Thyroid gland (tissue), 4 donors: ENCODE measurements around the gene THSD7A. TPM values are rescaled to one million over a fixed set of nuclear protein-coding genes. Genes with fewer than 3 reads are reported as not detected.

Experiments used
- DNase-seq, 2 donors: peaks; one replicate each; pipeline ENCODE4 v3.0.0-alpha.2; 2019
- H3K27ac ChIP-seq, 3 donors: fragments of 200-600 bp; sonication (generic); 1 replicate in 2 of 3; 2 replicates in 1 of 3; pipeline ENCODE4 v1.5.1; 2016 to 2019; ENCODE audit warnings: mild to moderate bottlenecking in 1 of 3, moderate library complexity in 1 of 3
- H3K27me3 ChIP-seq: fragments of 200-600 bp; sonication (generic); one replicate; pipeline ENCODE4 v1.5.1; 2019
- H3K36me3 ChIP-seq, 2 donors: fragments of 200-600 bp; sonication (generic); one replicate each; pipeline ENCODE4 v1.5.1; 2016 to 2019
- H3K4me1 ChIP-seq, 2 donors: fragments of 200-600 bp; sonication (generic); one replicate each; pipeline ENCODE4 v1.5.1; 2017 to 2019
- H3K4me3 ChIP-seq, 3 donors: fragments of 200-600 bp; sonication (generic); replicated peaks in 1 of 3; 1 replicate in 2 of 3; 2 replicates in 1 of 3; pipeline ENCODE4 v1.5.1; 2016; ENCODE audit warnings: mild to moderate bottlenecking in 1 of 3
- H3K9me3 ChIP-seq: fragments of 200-600 bp; sonication (generic); one replicate; pipeline ENCODE4 v1.5.1; 2017
- POLR2A ChIP-seq, 2 donors: fragments of 450-650 bp; IDR thresholded peaks; one replicate each; pipeline ENCODE4 v1.6.1; 2017; ENCODE audit warnings: antibody characterized with exemption in 2 of 2, mild to moderate bottlenecking in 2 of 2, moderate library complexity in 1 of 2
- WGBS, 2 donors: methylation state at CpG; one replicate each; pipeline ENCODE4 v1.1.5; 2017; 5-methylcytosine and 5-hydroxymethylcytosine counted together
- intact Hi-C: fragments of 100-400 bp; cut with DNase I; formaldehyde crosslinking; loops from one replicate; pipeline ENCODE4 v1.15.1; 2023
- total RNA-seq, 4 donors: library from RNA; depleted of rRNA; stranded (reverse); fragments of >200 nt; gene quantifications; one replicate each; pipeline ENCODE4 v1.2.3, GENCODE V29; 2016
- TF ChIP-seq, protein P1 (sequence below), 6 experiments: fragments of 200-600 bp in 3 of 6; fragments of 450-650 bp in 3 of 6; sonication (generic) in 3 of 6; IDR thresholded peaks; one replicate each; pipeline ENCODE4 v1.5.1; 2016 to 2019; ENCODE audit warnings: antibody characterized with exemption in 6 of 6, mild to moderate bottlenecking in 2 of 6, inconsistent platforms in 1 of 6, moderate library complexity in 1 of 6

The THSD7A gene
- total RNA-seq, 4 donors from 2014 or later = 4.2 to 6.1 (median 5.8) TPM

GRCh38 chr7:11461946-11462345, 370.1 kb downstream of the THSD7A start:
- Histone ChIP-seq H3K27ac (no peak overlapping the region), H3K4me3 (no peak overlapping the region), H3K4me1 (peaks cover 7 to 10% of the 10 kb centered on the region in 2 donors), H3K36me3 (no peaks in the 10 kb centered on the region), H3K9me3 (no peaks in the 10 kb centered on the region), H3K27me3 (no peaks in the 10 kb centered on the region)
- DNase-seq = no peak
- no peak for TF ChIP-seq POLR2A (IDR thresholded peaks at IDR 0.05)
- intact Hi-C loops = no loop called here
- 89 to 97% methylated on average over 6 of the region's 6 CpGs for WGBS, 2 donors

DNA sequence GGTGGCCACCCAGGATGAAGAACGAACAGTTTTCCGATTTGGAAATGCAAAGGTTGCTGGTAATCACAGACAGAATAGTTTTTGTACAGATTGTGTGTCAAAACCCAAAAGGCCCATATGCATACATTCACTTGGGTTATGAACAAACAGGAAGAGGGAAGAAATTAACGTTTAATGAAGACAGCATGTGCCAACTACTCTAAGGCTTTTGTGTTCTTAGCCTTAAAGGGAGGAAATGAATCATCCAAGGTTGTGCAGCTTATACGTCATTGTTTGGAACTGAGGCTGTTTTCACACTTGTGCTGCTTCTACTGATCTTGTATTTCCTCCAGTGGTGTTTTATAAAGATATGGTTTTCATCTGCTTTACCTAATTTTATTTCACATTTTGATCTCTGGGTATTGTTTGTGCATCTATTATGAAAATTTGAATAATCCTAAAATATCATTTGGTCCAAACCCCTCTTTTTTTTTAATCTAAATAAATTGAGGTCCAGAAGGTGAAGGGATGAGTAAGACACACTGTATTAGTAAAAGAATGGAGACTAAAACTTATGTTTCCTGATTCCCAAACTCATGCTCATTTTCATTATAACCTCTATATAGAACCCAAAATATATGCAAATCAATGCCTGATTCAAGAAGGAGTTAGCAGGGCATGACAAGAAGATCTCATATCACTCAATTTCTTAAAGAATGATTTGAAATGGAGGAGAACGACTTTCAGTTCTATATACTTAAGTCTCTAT, 373.1 kb downstream of the THSD7A start:
- Histone ChIP-seq H3K9me3 (no peaks in the 10 kb centered on the region), H3K27ac (no peak overlapping the region)

GRCh38 chr7:11457419-11457818, 374.6 kb downstream of the THSD7A start:
- DNase-seq = no peak
- H3K27me3 ChIP-seq = no peaks in the 10 kb centered on the region
- no peak overlapping the region for H3K4me3 ChIP-seq
- no peaks in the 10 kb centered on the region for H3K4me1 ChIP-seq
- WGBS, 2 donors = 58 to 65% methylated on average over 3 of the region's 3 CpGs
- no peak overlapping the region for H3K27ac ChIP-seq
- intact Hi-C loops = no loop called here
- TF ChIP-seq, protein P1, sequence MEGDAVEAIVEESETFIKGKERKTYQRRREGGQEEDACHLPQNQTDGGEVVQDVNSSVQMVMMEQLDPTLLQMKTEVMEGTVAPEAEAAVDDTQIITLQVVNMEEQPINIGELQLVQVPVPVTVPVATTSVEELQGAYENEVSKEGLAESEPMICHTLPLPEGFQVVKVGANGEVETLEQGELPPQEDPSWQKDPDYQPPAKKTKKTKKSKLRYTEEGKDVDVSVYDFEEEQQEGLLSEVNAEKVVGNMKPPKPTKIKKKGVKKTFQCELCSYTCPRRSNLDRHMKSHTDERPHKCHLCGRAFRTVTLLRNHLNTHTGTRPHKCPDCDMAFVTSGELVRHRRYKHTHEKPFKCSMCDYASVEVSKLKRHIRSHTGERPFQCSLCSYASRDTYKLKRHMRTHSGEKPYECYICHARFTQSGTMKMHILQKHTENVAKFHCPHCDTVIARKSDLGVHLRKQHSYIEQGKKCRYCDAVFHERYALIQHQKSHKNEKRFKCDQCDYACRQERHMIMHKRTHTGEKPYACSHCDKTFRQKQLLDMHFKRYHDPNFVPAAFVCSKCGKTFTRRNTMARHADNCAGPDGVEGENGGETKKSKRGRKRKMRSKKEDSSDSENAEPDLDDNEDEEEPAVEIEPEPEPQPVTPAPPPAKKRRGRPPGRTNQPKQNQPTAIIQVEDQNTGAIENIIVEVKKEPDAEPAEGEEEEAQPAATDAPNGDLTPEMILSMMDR (IDR thresholded peaks at IDR 0.05) = no peak
- TF ChIP-seq POLR2A (IDR thresholded peaks at IDR 0.05) = no peak
- H3K9me3 ChIP-seq = no peaks in the 10 kb centered on the region
- H3K36me3 ChIP-seq = no peaks in the 10 kb centered on the region

More for the DNA sequence above, 373.1 kb downstream of the THSD7A start:
- DNase-seq = no peak
- Histone ChIP-seq H3K4me1 (no peaks in the 10 kb centered on the region), H3K36me3 (no peaks in the 10 kb centered on the region), H3K27me3 (no peaks in the 10 kb centered on the region), H3K4me3 (no peak overlapping the region)
- TF ChIP-seq, protein P1 (IDR thresholded peaks at IDR 0.05) = no peak
- no peak for TF ChIP-seq POLR2A (IDR thresholded peaks at IDR 0.05)
- intact Hi-C loops = no loop called here
- WGBS, 2 donors = 70 to 72% methylated on average over 5 of the region's 5 CpGs

DNA sequence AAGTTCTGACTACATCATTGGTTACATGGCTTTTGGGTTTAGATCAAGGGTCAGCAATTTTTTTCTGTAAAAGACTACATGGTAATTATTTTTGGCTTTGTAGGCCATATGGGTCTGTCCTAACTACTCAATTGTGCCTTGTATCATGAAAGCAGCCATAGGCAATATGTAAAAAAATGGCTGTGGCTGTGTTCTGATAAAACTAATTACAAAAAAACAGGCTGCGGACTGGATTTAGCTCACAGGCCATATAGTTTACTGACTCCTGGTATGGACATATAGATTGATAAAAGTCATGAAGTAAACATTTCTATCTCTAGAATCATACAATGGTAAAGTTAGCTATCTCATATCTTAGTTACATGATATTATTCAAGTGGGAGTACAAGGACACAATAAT, 375.4 kb downstream of the THSD7A start:
- Histone ChIP-seq H3K4me3 (no peak overlapping the region), H3K36me3 (no peaks in the 10 kb centered on the region), H3K27ac (no peak overlapping the region), H3K9me3 (no peaks in the 10 kb centered on the region), H3K4me1 (no peaks in the 10 kb centered on the region), H3K27me3 (no peaks in the 10 kb centered on the region)
- 97 to 100% methylated on average over 1 of the region's 1 CpG for WGBS, 2 donors
- intact Hi-C loops = no loop called here
- TF ChIP-seq, protein P1 (IDR thresholded peaks at IDR 0.05) = no peak
- TF ChIP-seq POLR2A (IDR thresholded peaks at IDR 0.05) = no peak
- DNase-seq = no peak

GRCh38 chr7:11452476-11452875, 379.5 kb downstream of the THSD7A start:
- no peak for TF ChIP-seq POLR2A (IDR thresholded peaks at IDR 0.05)
- TF ChIP-seq, protein P1 (IDR thresholded peaks at IDR 0.05) = no peak
- Histone ChIP-seq H3K9me3 (no peaks in the 10 kb centered on the region), H3K27me3 (no peaks in the 10 kb centered on the region), H3K4me3 (no peak overlapping the region), H3K4me1 (no peaks in the 10 kb centered on the region), H3K27ac (no peak overlapping the region), H3K36me3 (no peaks in the 10 kb centered on the region)
- 77 to 84% methylated on average over 3 of the region's 3 CpGs for WGBS, 2 donors
- intact Hi-C loops = no loop called here
- no peak for DNase-seq
